ENCODE data around the gene HEXA.
"Not testable (repeated sequence)": the region's sequence is repeated elsewhere in the genome, so short reads cannot be mapped to it uniquely, and the experiment has no call there.

Gene HEXA

GRCh38 chr15:72375846-72376581, at the start of gene HEXA:
HEXA (minus strand) TSS chr15:72376014; CDS start chr15:72375972, 42 bp downstream.
- TF ChIP-seq CTCF (conservative IDR thresholded peaks at IDR 0.05; ENCODE audit: low read depth): no peak
- ChIA-PET CTCF (interaction anchor here (0.6 to 0.7 kb wide), 2 partner anchors 115 to 179 kb away, joined by 3 to 5 read pairs; no protein-coding TSS in a partner anchor), POLR2A (ENCODE audit: low non-redundant PET) (no interaction called here)
- peak within 1 kb of the TSS; percentile 82 for H3K27ac ChIP-seq
- DNase-seq (ENCODE audit: low spot score): peak; percentile 95

GRCh38 chr15:72423256-72423655, 47.4 kb upstream of the HEXA start:
- ChIA-PET CTCF (interaction anchor here (0.6 kb wide), 1 partner anchor 31 kb away, joined by 3 read pairs; no protein-coding TSS in a partner anchor), POLR2A (ENCODE audit: low non-redundant PET) (no interaction called here)
- no peak overlapping the region for H3K27ac ChIP-seq
- no peak for DNase-seq (ENCODE audit: low spot score)
- TF ChIP-seq CTCF (conservative IDR thresholded peaks at IDR 0.05; ENCODE audit: low read depth): no peak

DNA sequence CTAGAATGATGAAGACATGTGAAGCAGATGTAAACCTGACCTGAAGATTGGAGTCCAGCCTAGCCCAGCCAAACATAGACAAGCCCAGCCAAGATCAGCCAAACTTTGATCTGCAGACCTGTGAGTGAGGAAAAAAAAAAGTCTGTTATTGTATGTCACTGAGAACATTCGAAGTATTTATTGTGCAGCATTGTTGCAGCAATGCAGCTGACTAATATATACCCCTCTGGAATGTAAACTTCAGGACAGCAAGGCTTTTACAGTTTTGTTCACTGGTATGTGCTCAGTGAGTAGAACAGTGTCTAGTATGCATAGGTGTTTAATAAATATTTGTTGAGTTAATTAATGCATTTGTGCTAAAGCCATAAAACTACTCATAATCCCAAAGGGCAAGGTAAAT, 45.7 kb upstream of the HEXA start:
- ChIA-PET CTCF (no interaction called here), POLR2A (ENCODE audit: low non-redundant PET) (no interaction called here)
- DNase-seq (ENCODE audit: low spot score): no peak
- TF ChIP-seq CTCF (conservative IDR thresholded peaks at IDR 0.05; ENCODE audit: low read depth): no peak
- H3K27ac ChIP-seq: no peak overlapping the region

DNA sequence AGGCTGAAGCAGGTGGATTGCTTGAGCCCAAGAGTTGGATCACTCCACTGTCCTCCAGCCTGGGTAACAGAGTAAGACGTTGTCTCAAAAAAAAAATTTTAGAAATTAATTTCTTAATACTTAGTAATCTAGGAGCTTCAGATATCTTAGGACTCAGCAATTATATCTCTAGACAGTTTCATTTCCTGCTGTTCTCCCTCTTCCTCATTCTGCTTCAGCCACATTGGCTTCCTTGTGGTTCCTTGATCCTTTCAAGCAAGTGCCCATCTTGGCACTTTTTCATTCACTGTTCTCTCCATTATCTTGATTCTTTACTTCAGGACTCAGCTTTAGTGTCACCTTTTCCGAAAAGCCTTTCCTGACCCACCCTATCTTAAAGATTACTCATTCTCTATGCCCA, 44.8 kb upstream of the HEXA start:
- ChIA-PET CTCF (interaction anchor here (0.7 kb wide), 1 partner anchor 180 kb away, joined by 3 read pairs; no protein-coding TSS in a partner anchor), POLR2A (ENCODE audit: low non-redundant PET) (no interaction called here)
- H3K27ac ChIP-seq: no peak overlapping the region
- no peak for TF ChIP-seq CTCF (conservative IDR thresholded peaks at IDR 0.05; ENCODE audit: low read depth)
- DNase-seq (ENCODE audit: low spot score): no peak

DNA sequence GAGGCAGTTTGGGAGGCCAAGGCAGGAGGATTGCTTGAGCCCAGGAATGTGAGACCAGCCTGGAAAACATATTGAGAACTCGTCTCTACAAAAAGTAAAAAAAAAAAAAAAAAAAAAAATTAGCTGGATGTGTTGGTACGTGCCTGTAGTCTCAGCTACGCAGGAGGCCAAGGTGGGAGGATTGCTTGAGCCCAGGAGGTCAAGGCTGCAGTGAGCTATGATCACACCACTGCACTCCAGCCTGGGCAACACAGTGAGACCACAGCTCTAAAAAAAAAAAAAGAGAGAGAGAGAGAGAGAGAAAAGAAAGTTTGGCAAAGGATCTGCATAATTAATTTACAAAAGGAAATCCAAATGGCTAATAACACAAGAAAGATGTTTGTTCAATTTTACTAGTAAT, 44.0 kb upstream of the HEXA start:
- DNase-seq (ENCODE audit: low spot score); H3K27ac ChIP-seq; POLR2A ChIA-PET (ENCODE audit: low non-redundant PET): not testable (repeated sequence)
- CTCF ChIA-PET: interaction anchor here (0.6 kb wide), 1 partner anchor 95 kb away, joined by 3 read pairs; no protein-coding TSS in a partner anchor

DNA sequence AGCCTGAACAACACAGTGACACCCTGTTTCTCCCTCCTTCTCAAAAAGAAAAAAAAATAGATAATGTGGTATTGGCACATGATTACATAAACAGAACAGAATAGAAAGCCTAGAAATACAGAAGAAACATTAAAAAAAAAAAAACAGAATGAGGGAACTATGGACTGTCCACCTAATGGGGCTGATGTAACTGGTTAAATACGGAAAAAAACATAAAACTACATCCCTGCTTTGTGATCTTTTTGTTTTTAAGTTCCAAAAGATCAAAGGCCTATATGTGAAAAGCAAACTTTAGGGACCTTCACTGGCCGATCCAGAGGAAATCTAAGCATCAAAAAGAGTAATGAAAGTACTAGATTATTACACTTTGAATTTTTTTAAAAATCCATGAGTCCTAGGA, 39.5 kb upstream of the HEXA start:
- no peak for DNase-seq (ENCODE audit: low spot score)
- ChIA-PET CTCF (no interaction called here), POLR2A (ENCODE audit: low non-redundant PET) (no interaction called here)
- H3K27ac ChIP-seq: no peak overlapping the region
- no peak for TF ChIP-seq CTCF (conservative IDR thresholded peaks at IDR 0.05; ENCODE audit: low read depth)

GRCh38 chr15:72413337-72413736, 37.5 kb upstream of the HEXA start:
- POLR2A ChIA-PET (ENCODE audit: low non-redundant PET); DNase-seq (ENCODE audit: low spot score); H3K27ac ChIP-seq; CTCF ChIA-PET: not testable (repeated sequence)
